Stimulated activated CD4-positive, alpha-beta T cell treated with anti-CD3 and anti-CD28 coated beads, Interleukin-1b, Interleukin-23, amount 100 ng/mL, for 4 hours (primary cell): ENCODE data around the gene USP14.

ENCODE experiments used
- DNase-seq, 2 donors: peaks; one replicate each; pipeline ENCODE4 v3.0.0-alpha.2; 2020; ENCODE audit warnings: low read depth in 2 of 2

Gene USP14

GRCh38 chr18:159933-160332 is 1.6 kb downstream of the USP14 start:
- DNase-seq = no peak

GRCh38 chr18:160831-161570 is 2.6 kb downstream of the USP14 start:
- no peak for DNase-seq

- no peak for DNase-seq
These were observed 14.0 kb downstream of the USP14 start for GRCh38 chr18:172361-172760.

- DNase-seq = no peak
These were observed 21.1 kb downstream of the USP14 start for GRCh38 chr18:179499-179898.

GRCh38 chr18:181711-182110 is 23.4 kb downstream of the USP14 start:
- no peak for DNase-seq

GRCh38 chr18:183769-184168 is 25.4 kb downstream of the USP14 start:
- DNase-seq = no peak

GRCh38 chr18:189254-189653 is 30.9 kb downstream of the USP14 start:
- DNase-seq = no peak

GRCh38 chr18:191725-192124 is 33.4 kb downstream of the USP14 start:
- no peak for DNase-seq

GRCh38 chr18:192801-193200 is 34.4 kb downstream of the USP14 start:
- DNase-seq = no peak

GRCh38 chr18:195651-196050 is 37.3 kb downstream of the USP14 start:
- no peak for DNase-seq

- DNase-seq = no peak
These were observed 40.9 kb downstream of the USP14 start for GRCh38 chr18:199214-199613.

GRCh38 chr18:199768-200167 is 41.4 kb downstream of the USP14 start:
- DNase-seq = no peak

- no peak for DNase-seq
These were observed 51.7 kb downstream of the USP14 start for GRCh38 chr18:210075-210474.

- DNase-seq = no peak
These were observed 52.4 kb downstream of the USP14 start for GRCh38 chr18:210733-211132.

GRCh38 chr18:211582-211981 is 53.2 kb downstream of the USP14 start:
- no peak for DNase-seq

GRCh38 chr18:212780-213179 is 54.4 kb downstream of the USP14 start:
- no peak for DNase-seq

- no peak for DNase-seq
These were observed 55.1 kb downstream of the USP14 start for GRCh38 chr18:213505-213904.

- no peak for DNase-seq
These were observed 55.6 kb downstream of the USP14 start for GRCh38 chr18:213966-214365.

- DNase-seq = no peak
These were observed 57.2 kb downstream of the USP14 start for GRCh38 chr18:215448-216010.

GRCh38 chr18:217532-218336 is 59.4 kb downstream of the USP14 start:
- DNase-seq = no peak

GRCh38 chr18:220708-221107 is 62.4 kb downstream of the USP14 start:
- no peak for DNase-seq

- DNase-seq = no peak
These were observed 67.4 kb downstream of the USP14 start for GRCh38 chr18:225745-226144.

- no peak for DNase-seq
These were observed 69.0 kb downstream of the USP14 start for GRCh38 chr18:227374-227773.
